IMR-90 (cell line): ENCODE measurements around the gene NR5A1. TPM values are rescaled to one million over a fixed set of nuclear protein-coding genes. Genes with fewer than 3 reads are reported as not detected.

Source experiments
- ATAC-seq: fragments of 200-7000 bp; cut with Tn5 transposase; 2 replicates; pipeline ENCODE4 v1.9.1; 2020; ENCODE audit warnings: low read depth, mild to moderate bottlenecking, moderate library complexity
- BruUV-seq: library from RNA; stranded (reverse); fragments of 400-500 nt; replicated peaks from 2 replicates; lab custom pipeline; 2021; lab: Mats Ljungman, UMichigan
- CTCF ChIA-PET: fragments of 300-600 bp; formaldehyde crosslinking; extraction: SDS; loops from one replicate; lab custom pipeline; 2021; ENCODE audit warnings: antibody characterized with exemption; lab: Yijun Ruan, JAX
- POLR2A ChIA-PET: fragments of 300-600 bp; sonication (Branson Sonifier 250); formaldehyde crosslinking; loops from one replicate; lab custom pipeline; 2022; ENCODE audit warnings: antibody characterized with exemption; ENCODE audit not compliant: unreplicated experiment; lab: Charles Lee
- DNase-seq: peaks from one replicate; pipeline ENCODE4 v3.0.0; 2013
- H2AFZ ChIP-seq: replicated peaks from 2 replicates; pipeline ENCODE3; 2013; ENCODE audit warnings: low read length, mild to moderate bottlenecking; ENCODE audit not compliant: poor library complexity
- H2AK5ac ChIP-seq: 2 replicates; pipeline ENCODE4 v1.6.1; 2013; ENCODE audit warnings: low read depth, low read length, inconsistent platforms
- H2AK9ac ChIP-seq: replicated peaks from 2 replicates; pipeline ENCODE3; 2013; ENCODE audit warnings: mild to moderate bottlenecking, low read depth, low read length, moderate library complexity; ENCODE audit not compliant: poor library complexity
- H2BK120ac ChIP-seq: 2 replicates; pipeline ENCODE4 v1.6.1; 2013; ENCODE audit warnings: low read depth, low read length, inconsistent platforms
- H2BK15ac ChIP-seq: 3 replicates; pipeline ENCODE4 v1.6.1; 2013; ENCODE audit warnings: low read depth, low read length, inconsistent platforms
- H2BK20ac ChIP-seq: 2 replicates; pipeline ENCODE4 v1.6.1; 2013; ENCODE audit warnings: low read depth, mild to moderate bottlenecking, inconsistent platforms, low read length, moderate library complexity
- H2BK5ac ChIP-seq: 2 replicates; pipeline ENCODE4 v1.6.1; 2013; ENCODE audit warnings: mild to moderate bottlenecking, low read depth, low read length, inconsistent platforms; ENCODE audit not compliant: poor library complexity, severe bottlenecking
- H3K14ac ChIP-seq: replicated peaks from 2 replicates; pipeline ENCODE4 v1.6.1; 2013; ENCODE audit warnings: low read depth, low read length, inconsistent platforms
- H3K18ac ChIP-seq: 2 replicates; pipeline ENCODE4 v1.6.1; 2013; ENCODE audit warnings: low read depth, low read length, control low read depth
- H3K23ac ChIP-seq: 2 replicates; pipeline ENCODE4 v1.6.1; 2013; ENCODE audit warnings: low read depth, low read length, inconsistent platforms
- H3K27ac ChIP-seq: 2 replicates; pipeline ENCODE4 v1.5.1; 2013; ENCODE audit warnings: mild to moderate bottlenecking, control low read depth, low read length; ENCODE audit not compliant: insufficient read depth
- H3K27me3 ChIP-seq: 2 replicates; pipeline ENCODE4 v1.6.1; 2013; ENCODE audit warnings: low read length; ENCODE audit not compliant: control insufficient read depth, insufficient read depth
- H3K36me3 ChIP-seq: 2 replicates; pipeline ENCODE4 v1.6.1; 2013; ENCODE audit warnings: low read length, mixed read lengths; ENCODE audit not compliant: control insufficient read depth, insufficient read depth
- H3K4ac ChIP-seq: 2 replicates; pipeline ENCODE4 v1.6.1; 2013; ENCODE audit warnings: low read depth, low read length, inconsistent platforms
- H3K4me1 ChIP-seq: 2 replicates; pipeline ENCODE4 v1.6.1; 2013; ENCODE audit warnings: low read length, mixed read lengths; ENCODE audit not compliant: control insufficient read depth, insufficient read depth
- H3K4me2 ChIP-seq: 2 replicates; pipeline ENCODE4 v1.6.1; 2013; ENCODE audit warnings: low read depth, mild to moderate bottlenecking, control low read depth, low read length, moderate library complexity
- H3K4me3 ChIP-seq: 2 replicates; pipeline ENCODE4 v1.5.1; 2013; ENCODE audit warnings: low read depth, mild to moderate bottlenecking, control low read depth, low read length, moderate library complexity; ENCODE audit not compliant: insufficient read depth
- H3K56ac ChIP-seq: 2 replicates; pipeline ENCODE4 v1.6.1; 2013; ENCODE audit warnings: low read length, inconsistent platforms; ENCODE audit not compliant: insufficient read depth; ENCODE audit errors: extremely low read depth
- H3K79me1 ChIP-seq, 2 experiments: 2 replicates each; pipeline ENCODE4 v1.6.1; 2013; ENCODE audit warnings: low read length in 2 of 2, inconsistent platforms in 1 of 2, low read depth in 1 of 2
- H3K9ac ChIP-seq: 2 replicates; pipeline ENCODE4 v1.6.1; 2013; ENCODE audit warnings: low read depth, low read length, control low read depth
- H3K9me1 ChIP-seq: 2 replicates; pipeline ENCODE4 v1.6.1; 2013; ENCODE audit warnings: low read length, inconsistent platforms; ENCODE audit not compliant: insufficient read depth
- H3K9me3 ChIP-seq: 2 replicates; pipeline ENCODE4 v1.6.1; 2013; ENCODE audit warnings: low read length; ENCODE audit not compliant: control insufficient read depth, insufficient read depth
- H4K20me1 ChIP-seq: 2 replicates; pipeline ENCODE4 v1.6.1; 2013; ENCODE audit warnings: low read length, inconsistent platforms; ENCODE audit not compliant: insufficient read depth
- H4K5ac ChIP-seq: 2 replicates; pipeline ENCODE4 v1.6.1; 2013; ENCODE audit warnings: mild to moderate bottlenecking, low read depth, low read length, control low read depth
- H4K8ac ChIP-seq, 2 experiments: 2 replicates each; pipeline ENCODE4 v1.6.1; 2013; ENCODE audit warnings: low read depth in 2 of 2, low read length in 2 of 2, control low read depth in 1 of 2, inconsistent platforms in 1 of 2
- H4K91ac ChIP-seq: 2 replicates; pipeline ENCODE4 v1.6.1; 2013; ENCODE audit warnings: low read depth, low read length, inconsistent platforms; ENCODE audit not compliant: insufficient read depth
- CHD1 ChIP-seq: IDR thresholded peaks from 2 replicates; pipeline ENCODE4 v1.6.1; 2012; ENCODE audit warnings: low read depth, low read length, improper control_type of control experiment
- ELK1 ChIP-seq: fragments of 150-350 bp; IDR thresholded peaks from 2 replicates; pipeline ENCODE4 v1.6.1; 2016; ENCODE audit warnings: low read depth, mild to moderate bottlenecking, low read length, moderate library complexity, borderline replicate concordance
- MAZ ChIP-seq: IDR thresholded peaks from 2 replicates; pipeline ENCODE4 v1.6.1; 2012; ENCODE audit warnings: low read depth, mild to moderate bottlenecking, low read length, improper control_type of control experiment, moderate library complexity, borderline replicate concordance
- MXI1 ChIP-seq: IDR thresholded peaks from 2 replicates; pipeline ENCODE4 v1.6.1; 2012; ENCODE audit warnings: low read depth, mild to moderate bottlenecking, low read length, moderate library complexity, borderline replicate concordance
- NFE2L2 ChIP-seq: fragments of 150-350 bp; IDR thresholded peaks from 2 replicates; pipeline ENCODE4 v1.6.1; 2016; ENCODE audit warnings: low read depth, mild to moderate bottlenecking, low read length
- RFX5 ChIP-seq: IDR thresholded peaks from 2 replicates; pipeline ENCODE4 v1.8.0; 2012; ENCODE audit warnings: low read depth, mild to moderate bottlenecking, low read length, moderate library complexity
- WGBS, 2 experiments: methylation state at CpG; one replicate each; pipeline versions ENCODE4 v1.1.5 to v1.1.7; 2013; ENCODE audit warnings: missing lambda C conversion rate in 2 of 2; ENCODE audit not compliant: insufficient read length in 1 of 2; ENCODE audit errors: extremely low coverage in 2 of 2; 5-methylcytosine and 5-hydroxymethylcytosine counted together
- dilution Hi-C: fragments of 300-500 bp; cut with HindIII; formaldehyde crosslinking; loops from one replicate; pipeline ENCODE4 v1.14.3; 2018; ENCODE audit warnings: low sequenced_read_pairs; ENCODE audit not compliant: unreplicated experiment
- in situ Hi-C: fragments of 300-500 bp; cut with MboI; formaldehyde crosslinking; loops from 3 replicates; pipeline ENCODE4 v1.14.3; 2019; ENCODE audit warnings: low sequenced_read_pairs, inconsistent platforms, mixed read lengths
- intact Hi-C: fragments of 100-400 bp; cut with micrococcal nuclease; formaldehyde crosslinking; loops from 2 replicates; pipeline ENCODE4 v1.10.0; 2022
- polyA plus RNA-seq, 3 experiments: library from polyadenylated mRNA; depleted of rRNA; stranded (reverse); fragments of >200 nt; gene quantifications; 2 replicates each; pipeline ENCODE4 v1.2.3, GENCODE V29; 2012; ENCODE audit warnings: low replicate concordance in 1 of 3
- total RNA-seq: library from RNA; depleted of rRNA; stranded (reverse); fragments of >200 nt; gene quantifications from 2 replicates; pipeline ENCODE4 v1.2.3, GENCODE V29; 2012
- TF ChIP-seq, protein P1 (sequence below): conservative IDR thresholded peaks from 2 replicates; pipeline ENCODE4 v1.5.1; 2012; ENCODE audit warnings: mild to moderate bottlenecking, low read depth, low read length, improper control_type of control experiment
- TF ChIP-seq, protein P2 (sequence below): fragments of 150-350 bp; IDR thresholded peaks from 2 replicates; pipeline ENCODE4 v1.6.1; 2017; ENCODE audit warnings: mild to moderate bottlenecking, antibody characterized with exemption, low read length, low read depth

NR5A1 gene
- total and polyA plus RNA-seq, 2 of the 4 experiments (the other 2 are of a cell fraction) = not detected

- ChIA-PET CTCF (interaction anchor here (0.7 to 4.8 kb wide), 13 partner anchors 12 to 160 kb away, joined by 3 to 23 read pairs (median 5); no protein-coding TSS in a partner anchor), POLR2A (no interaction called here)
- Histone ChIP-seq H2AK5ac (peak overlapping the region; percentile 93), H4K20me1 (no peaks in the 10 kb centered on the region), H3K14ac (peak overlapping the region; percentile 62), H3K4me3 (no peak overlapping the region), H3K27me3 (no peaks in the 10 kb centered on the region), H3K56ac (peak overlapping the region; percentile 25; the same call in 1 of the 2 replicates), H3K9ac (peak overlapping the region; percentile 46; the same call in 1 of the 2 replicates), H3K23ac (peak overlapping the region; percentile 19), H4K8ac (peak overlapping the region; percentile 24 to 60; a peak in 3 of 4 replicates), H2BK20ac (peak overlapping the region; percentile 77), H3K9me3 (no peaks in the 10 kb centered on the region), H3K18ac (peak overlapping the region; percentile 94; the same call in 1 of the 2 replicates), H3K27ac (no peak overlapping the region), H3K4ac (peak overlapping the region; percentile 82), H2AK9ac (no peak overlapping the region), H3K36me3 (no peaks in the 10 kb centered on the region), H3K4me2 (peak overlapping the region; percentile 5), H2BK15ac (peak overlapping the region; percentile 90; the same call in 2 of the 3 replicates), H2BK120ac (peak overlapping the region; percentile 75), H3K79me1 (no peaks in the 10 kb centered on the region), H2BK5ac (peak overlapping the region; percentile 87), H4K91ac (peak overlapping the region; percentile 67), H2AFZ (peak overlapping the region; percentile 73), H4K5ac (peak overlapping the region; percentile 62; the same call in 1 of the 2 replicates), H3K4me1 (peaks cover 19% of the 10 kb centered on the region), H3K9me1 (peaks cover 20% of the 10 kb centered on the region)
- in situ Hi-C loops (loop anchor here (5.0 kb wide), 1 partner anchor 160 kb away; no protein-coding TSS in a partner anchor), intact Hi-C loops (loop anchor here (5.0 kb wide), 2 partner anchors 105 to 200 kb away; no protein-coding TSS in a partner anchor), dilution Hi-C loops (no loop called here)
- BruUV-seq = no TSS peak
- DNase-seq (no peak), ATAC-seq (peak; percentile 15)
- TF ChIP-seq MAZ (no peak), NFE2L2 (no peak), MXI1 (no peak), CHD1 (no peak), ELK1 (no peak), RFX5 (no peak)
- TF ChIP-seq, protein P1, sequence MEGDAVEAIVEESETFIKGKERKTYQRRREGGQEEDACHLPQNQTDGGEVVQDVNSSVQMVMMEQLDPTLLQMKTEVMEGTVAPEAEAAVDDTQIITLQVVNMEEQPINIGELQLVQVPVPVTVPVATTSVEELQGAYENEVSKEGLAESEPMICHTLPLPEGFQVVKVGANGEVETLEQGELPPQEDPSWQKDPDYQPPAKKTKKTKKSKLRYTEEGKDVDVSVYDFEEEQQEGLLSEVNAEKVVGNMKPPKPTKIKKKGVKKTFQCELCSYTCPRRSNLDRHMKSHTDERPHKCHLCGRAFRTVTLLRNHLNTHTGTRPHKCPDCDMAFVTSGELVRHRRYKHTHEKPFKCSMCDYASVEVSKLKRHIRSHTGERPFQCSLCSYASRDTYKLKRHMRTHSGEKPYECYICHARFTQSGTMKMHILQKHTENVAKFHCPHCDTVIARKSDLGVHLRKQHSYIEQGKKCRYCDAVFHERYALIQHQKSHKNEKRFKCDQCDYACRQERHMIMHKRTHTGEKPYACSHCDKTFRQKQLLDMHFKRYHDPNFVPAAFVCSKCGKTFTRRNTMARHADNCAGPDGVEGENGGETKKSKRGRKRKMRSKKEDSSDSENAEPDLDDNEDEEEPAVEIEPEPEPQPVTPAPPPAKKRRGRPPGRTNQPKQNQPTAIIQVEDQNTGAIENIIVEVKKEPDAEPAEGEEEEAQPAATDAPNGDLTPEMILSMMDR = no peak
- TF ChIP-seq, protein P2, sequence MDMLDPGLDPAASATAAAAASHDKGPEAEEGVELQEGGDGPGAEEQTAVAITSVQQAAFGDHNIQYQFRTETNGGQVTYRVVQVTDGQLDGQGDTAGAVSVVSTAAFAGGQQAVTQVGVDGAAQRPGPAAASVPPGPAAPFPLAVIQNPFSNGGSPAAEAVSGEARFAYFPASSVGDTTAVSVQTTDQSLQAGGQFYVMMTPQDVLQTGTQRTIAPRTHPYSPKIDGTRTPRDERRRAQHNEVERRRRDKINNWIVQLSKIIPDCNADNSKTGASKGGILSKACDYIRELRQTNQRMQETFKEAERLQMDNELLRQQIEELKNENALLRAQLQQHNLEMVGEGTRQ = no peak
- no CpG with 5 or more reads among the region's 2 CpGs for WGBS, 2 experiments
Measured at GRCh38 chr9:124552273-124552605, 45.0 kb upstream of the NR5A1 start.
